Endodermal cell (in vitro differentiated cells): ENCODE measurements around the gene ARHGEF3. TPM values are rescaled to one million over a fixed set of nuclear protein-coding genes. Genes with fewer than 3 reads are reported as not detected.
A peak's percentile ranks its signal among the peaks of the same experiment; 100 is the strongest.

Experiments used
- DNase-seq: peaks from one replicate; pipeline ENCODE4 v3.0.0-alpha.2; 2017
- H3K27ac ChIP-seq: 2 replicates; pipeline ENCODE4 v1.5.1; 2013; ENCODE audit warnings: mild to moderate bottlenecking, low read depth, low read length, moderate library complexity
- H3K27me3 ChIP-seq: 2 replicates; pipeline ENCODE4 v1.6.1; 2013; ENCODE audit warnings: mild to moderate bottlenecking, low read length, moderate library complexity; ENCODE audit not compliant: insufficient read depth, control insufficient read depth, poor library complexity, severe bottlenecking
- H3K36me3 ChIP-seq: 2 replicates; pipeline ENCODE4 v1.7.0; 2013; ENCODE audit warnings: mild to moderate bottlenecking, low read length, moderate library complexity; ENCODE audit not compliant: control insufficient read depth, insufficient read depth
- H3K4me1 ChIP-seq: one replicate; pipeline ENCODE4 v1.7.0; 2013; ENCODE audit warnings: low read length; ENCODE audit not compliant: control insufficient read depth, insufficient read depth
- H3K4me3 ChIP-seq: 2 replicates; pipeline ENCODE4 v1.5.1; 2013; ENCODE audit warnings: mild to moderate bottlenecking, low read length, moderate library complexity
- H3K9ac ChIP-seq: 2 replicates; pipeline ENCODE4 v1.6.1; 2013; ENCODE audit warnings: mild to moderate bottlenecking, low read length, moderate library complexity; ENCODE audit not compliant: poor library complexity, severe bottlenecking; ENCODE audit errors: extremely low read depth
- H3K9me3 ChIP-seq: 2 replicates; pipeline ENCODE4 v1.6.1; 2013; ENCODE audit warnings: mild to moderate bottlenecking, low read length, moderate library complexity; ENCODE audit not compliant: control insufficient read depth
- H3K27ac Mint-ChIP-seq: 2 replicates; pipeline ENCODE4 v1.8.0; 2020; ENCODE audit warnings: mixed read lengths
- H3K27me3 Mint-ChIP-seq: 2 replicates; pipeline ENCODE4 v1.8.0; 2021; ENCODE audit warnings: mild to moderate bottlenecking, mixed read lengths; ENCODE audit not compliant: insufficient read depth
- H3K36me3 Mint-ChIP-seq: 2 replicates; pipeline ENCODE4 v1.8.0; 2020; ENCODE audit warnings: low read depth, mixed read lengths
- H3K4me1 Mint-ChIP-seq: 2 replicates; pipeline ENCODE4 v1.8.0; 2020; ENCODE audit warnings: mixed read lengths
- H3K4me3 Mint-ChIP-seq: 2 replicates; pipeline ENCODE4 v1.8.0; 2020; ENCODE audit warnings: mild to moderate bottlenecking, moderate library complexity, mixed read lengths
- H3K9me3 Mint-ChIP-seq: 2 replicates; pipeline ENCODE4 v1.8.0; 2020; ENCODE audit warnings: mild to moderate bottlenecking, mixed read lengths
- WGBS, 2 experiments: methylation state at CpG; one replicate each; pipeline versions ENCODE4 v1.1.5 to v1.1.7; 2013; ENCODE audit warnings: missing lambda C conversion rate in 2 of 2, mixed read lengths in 1 of 2; ENCODE audit not compliant: insufficient coverage in 1 of 2, insufficient read length in 1 of 2; 5-methylcytosine and 5-hydroxymethylcytosine counted together
- total RNA-seq, 2 donors: library from RNA; stranded (reverse); fragmentation: NEBNext Ultra II Directional in 1 of 2; extraction: Animal tissue kit (Norgen Biotek cat#: 25700) in 1 of 2; gene quantifications; 2 replicates in 1 of 2; 3 replicates in 1 of 2; pipeline ENCODE4 v1.2.1, GENCODE V29; 2021
- TF ChIP-seq, protein P1 (sequence below): fragments of 200-600 bp; sonication (generic); conservative IDR thresholded peaks from 2 replicates; pipeline ENCODE4 v1.5.0; 2021; ENCODE audit warnings: antibody characterized with exemption, mild to moderate bottlenecking

Gene ARHGEF3
- total RNA-seq, 2 donors from 2014 or later: 12.7 to 14.1 TPM

DNA sequence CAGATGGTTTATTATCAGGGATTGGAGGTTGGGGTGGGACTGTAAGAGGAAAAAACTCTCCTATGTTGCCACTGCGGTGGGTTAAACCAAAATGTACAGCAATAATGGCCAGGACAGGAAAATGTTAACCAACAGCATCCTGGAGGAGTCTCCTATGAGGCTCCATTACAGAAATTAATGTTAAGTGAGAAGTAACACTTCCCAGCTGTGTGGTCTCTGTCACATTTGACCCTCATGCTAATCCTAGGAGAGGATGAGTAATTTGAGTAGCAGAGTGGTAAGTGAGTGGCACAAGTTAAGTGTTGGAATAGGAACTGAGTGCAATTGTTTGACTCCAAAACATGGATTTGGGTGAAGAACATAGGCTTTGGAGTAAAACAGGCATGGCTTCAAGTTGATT, 39.0 kb downstream of the ARHGEF3 start:
- Histone ChIP-seq H3K4me3 (peak overlapping the region; percentile 54), H3K9me3 (peaks cover 30% of the 10 kb centered on the region), H3K9ac (no peak overlapping the region), H3K36me3 (peaks cover 23% of the 10 kb centered on the region), H3K27me3 (no peaks in the 10 kb centered on the region), H3K4me1 (no peaks in the 10 kb centered on the region), H3K27ac (no peak overlapping the region)
- TF ChIP-seq, protein P1, sequence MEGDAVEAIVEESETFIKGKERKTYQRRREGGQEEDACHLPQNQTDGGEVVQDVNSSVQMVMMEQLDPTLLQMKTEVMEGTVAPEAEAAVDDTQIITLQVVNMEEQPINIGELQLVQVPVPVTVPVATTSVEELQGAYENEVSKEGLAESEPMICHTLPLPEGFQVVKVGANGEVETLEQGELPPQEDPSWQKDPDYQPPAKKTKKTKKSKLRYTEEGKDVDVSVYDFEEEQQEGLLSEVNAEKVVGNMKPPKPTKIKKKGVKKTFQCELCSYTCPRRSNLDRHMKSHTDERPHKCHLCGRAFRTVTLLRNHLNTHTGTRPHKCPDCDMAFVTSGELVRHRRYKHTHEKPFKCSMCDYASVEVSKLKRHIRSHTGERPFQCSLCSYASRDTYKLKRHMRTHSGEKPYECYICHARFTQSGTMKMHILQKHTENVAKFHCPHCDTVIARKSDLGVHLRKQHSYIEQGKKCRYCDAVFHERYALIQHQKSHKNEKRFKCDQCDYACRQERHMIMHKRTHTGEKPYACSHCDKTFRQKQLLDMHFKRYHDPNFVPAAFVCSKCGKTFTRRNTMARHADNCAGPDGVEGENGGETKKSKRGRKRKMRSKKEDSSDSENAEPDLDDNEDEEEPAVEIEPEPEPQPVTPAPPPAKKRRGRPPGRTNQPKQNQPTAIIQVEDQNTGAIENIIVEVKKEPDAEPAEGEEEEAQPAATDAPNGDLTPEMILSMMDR: no peak
- Mint-ChIP-seq H3K4me3 (no peak overlapping the region), H3K27me3 (no peaks in the 10 kb centered on the region), H3K27ac (no peak overlapping the region), H3K4me1 (peaks cover 8% of the 10 kb centered on the region), H3K9me3 (peaks cover 25% of the 10 kb centered on the region), H3K36me3 (peaks cover 38% of the 10 kb centered on the region)
- DNase-seq: no peak
- WGBS, 2 experiments: 75 to 92% methylated on average over 1 of the region's 1 CpG

DNA sequence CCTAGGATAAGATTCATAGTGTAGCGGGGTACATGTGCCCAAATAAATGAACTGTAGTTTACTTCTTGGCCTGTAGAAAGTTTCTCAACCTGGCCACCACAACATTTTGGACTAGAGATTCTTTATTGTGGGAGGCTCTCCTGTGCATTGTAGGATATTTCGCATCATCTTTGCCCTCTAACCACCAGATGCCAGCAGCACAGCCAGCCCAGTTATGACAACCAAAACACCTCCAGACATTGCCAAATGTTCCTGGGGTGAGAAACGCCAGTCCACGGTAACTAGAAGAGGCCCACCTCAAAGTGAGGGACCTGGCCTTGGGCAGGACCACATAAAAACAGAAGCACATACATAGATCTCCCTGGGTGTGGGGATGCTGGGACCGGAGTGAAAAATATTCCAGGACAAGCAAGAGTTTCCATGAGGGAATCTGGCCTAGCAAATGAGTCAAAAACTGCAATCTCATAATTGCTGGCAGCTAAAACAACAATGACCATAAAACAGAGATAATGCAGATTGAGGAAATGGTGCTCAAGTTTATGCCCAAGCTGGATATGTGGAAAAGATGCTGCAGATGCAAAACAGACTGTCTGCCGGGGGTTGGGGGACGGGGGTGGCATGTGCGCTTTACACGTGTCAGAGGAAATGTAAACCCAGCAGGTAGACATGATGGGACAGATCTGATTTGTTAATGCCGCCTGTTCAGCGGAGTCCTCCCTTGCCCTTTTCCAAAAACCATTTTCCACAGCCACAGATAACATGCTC, 39.7 kb downstream of the ARHGEF3 start:
- Mint-ChIP-seq H3K27ac (no peak overlapping the region), H3K36me3 (peaks cover 38% of the 10 kb centered on the region), H3K4me1 (peaks cover 8% of the 10 kb centered on the region), H3K4me3 (no peak overlapping the region), H3K9me3 (peaks cover 25% of the 10 kb centered on the region), H3K27me3 (no peaks in the 10 kb centered on the region)
- H3K9me3 ChIP-seq: peaks cover 30% of the 10 kb centered on the region
- H3K27ac ChIP-seq: no peak overlapping the region
- H3K4me1 ChIP-seq: no peaks in the 10 kb centered on the region
- H3K9ac ChIP-seq: no peak overlapping the region
- H3K27me3 ChIP-seq: no peaks in the 10 kb centered on the region
- WGBS, 2 experiments: 94 to 96% methylated on average over 7 to 11 of the region's 11 CpGs
- TF ChIP-seq, protein P1: no peak
- DNase-seq: no peak
- H3K36me3 ChIP-seq: peaks cover 23% of the 10 kb centered on the region
- peak overlapping the region; percentile 54 for H3K4me3 ChIP-seq

DNA sequence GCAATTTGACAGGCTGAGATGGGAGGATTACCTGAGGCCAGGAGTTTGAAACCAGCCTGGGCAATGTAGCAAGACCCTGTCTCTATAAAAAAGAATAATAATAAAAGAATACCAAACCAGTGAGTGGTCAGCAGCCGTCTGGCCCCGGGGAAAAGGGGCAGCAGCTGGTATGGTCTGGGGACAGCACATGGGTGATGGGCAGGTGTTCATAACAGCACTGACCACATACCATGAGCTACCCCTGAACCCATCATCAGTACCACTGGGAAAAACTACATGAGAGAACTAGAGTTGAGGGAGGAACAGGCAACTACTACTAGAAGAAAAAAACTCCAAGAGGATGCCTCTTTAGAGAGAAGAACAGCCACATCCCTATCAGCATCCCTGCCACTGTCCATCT, 40.7 kb downstream of the ARHGEF3 start:
- Histone ChIP-seq H3K9me3 (peaks cover 30% of the 10 kb centered on the region), H3K27me3 (no peaks in the 10 kb centered on the region), H3K9ac (no peak overlapping the region), H3K36me3 (peaks cover 23% of the 10 kb centered on the region), H3K4me1 (no peaks in the 10 kb centered on the region), H3K4me3 (no peak overlapping the region), H3K27ac (no peak overlapping the region)
- H3K4me1 Mint-ChIP-seq: peaks cover 8% of the 10 kb centered on the region
- H3K27me3 Mint-ChIP-seq: no peaks in the 10 kb centered on the region
- H3K36me3 Mint-ChIP-seq: peaks cover 45% of the 10 kb centered on the region
- H3K4me3 Mint-ChIP-seq: no peak overlapping the region
- no peak for DNase-seq
- peaks cover 25% of the 10 kb centered on the region for H3K9me3 Mint-ChIP-seq
- WGBS, 2 experiments: 100% methylated on average over 2 of the region's 2 CpGs; no CpG with 5 or more reads in 1 of the 2 experiments
- H3K27ac Mint-ChIP-seq: no peak overlapping the region
- TF ChIP-seq, protein P1: no peak
